ENCODE measurements around the gene PPP5C.

DNA sequence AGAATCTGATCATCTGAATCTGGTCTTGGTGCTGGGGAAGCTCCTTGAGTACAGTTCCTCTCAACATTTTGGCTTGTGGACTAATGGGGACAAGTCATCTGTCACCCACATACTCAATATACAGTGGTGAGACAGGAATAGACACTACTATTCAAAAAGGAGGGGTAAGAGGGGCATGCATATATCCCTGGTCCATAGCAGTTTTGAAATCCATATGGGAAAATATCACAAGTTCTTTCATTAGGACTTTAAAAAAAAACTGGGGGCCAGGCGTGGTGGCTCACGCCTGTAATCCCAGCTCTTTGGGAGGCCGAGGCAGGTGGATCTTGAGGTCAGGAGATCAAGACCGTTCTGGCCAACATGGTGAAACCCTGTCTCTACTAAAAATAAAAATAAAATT is 20.3 kb upstream of the PPP5C start:
- no peak for TF ChIP-seq CTCF (conservative IDR thresholded peaks at IDR 0.05; ENCODE audit: low read length)
- TF ChIP-seq EZH2phosphoT487 (IDR thresholded peaks at IDR 0.05; ENCODE audit: borderline replicate concordance, low read depth, low read length): no peak

Data from OCI-LY7 (cell line).